Esophagus squamous epithelium (tissue), 5 donors: ENCODE measurements around the gene SCO1. TPM values are rescaled to one million over a fixed set of nuclear protein-coding genes. Genes with fewer than 3 reads are reported as not detected.
"Not testable (repeated sequence)": the region's sequence is repeated elsewhere in the genome, so short reads cannot be mapped to it uniquely, and the experiment has no call there.

Experiments
- DNase-seq: peaks from one replicate; lab custom pipeline; 2025; lab: John Stamatoyannopoulos, UW
- H3K27ac ChIP-seq, 4 donors: fragments of 200-600 bp; sonication (generic); one replicate each; pipeline ENCODE4 v1.5.1; 2016 to 2019; ENCODE audit warnings: mild to moderate bottlenecking in 1 of 4
- H3K27me3 ChIP-seq, 4 donors: fragments of 200-600 bp; sonication (generic); 1 replicate in 3 of 4; 2 replicates in 1 of 4; pipeline versions ENCODE4 v1.5.1 to v1.6.0; 2017 to 2021; ENCODE audit warnings: antibody characterized with exemption in 1 of 4
- H3K36me3 ChIP-seq, 3 donors: fragments of 200-600 bp; sonication (generic); one replicate each; pipeline ENCODE4 v1.5.1; 2016 to 2019
- H3K4me1 ChIP-seq, 3 donors: fragments of 200-600 bp; sonication (generic); one replicate each; pipeline ENCODE4 v1.5.1; 2017 to 2019
- H3K4me3 ChIP-seq, 4 donors: fragments of 200-600 bp; sonication (generic); 1 replicate in 3 of 4; 2 replicates in 1 of 4; pipeline ENCODE4 v1.5.1; 2016 to 2019; ENCODE audit warnings: mild to moderate bottlenecking in 2 of 4, moderate library complexity in 1 of 4
- H3K9me3 ChIP-seq, 3 donors: fragments of 200-600 bp; sonication (generic); one replicate each; pipeline ENCODE4 v1.5.1; 2016 to 2019
- POLR2A ChIP-seq, 4 donors: fragments of 450-650 bp; IDR thresholded peaks; one replicate each; pipeline ENCODE4 v1.6.1; 2017; ENCODE audit warnings: antibody characterized with exemption in 4 of 4, mild to moderate bottlenecking in 4 of 4, moderate library complexity in 3 of 4
- WGBS, 2 donors: methylation state at CpG; one replicate each; pipeline ENCODE4 v1.1.5; 2018; 5-methylcytosine and 5-hydroxymethylcytosine counted together
- intact Hi-C: fragments of 100-400 bp; cut with DNase I; formaldehyde crosslinking; loops from one replicate; pipeline ENCODE4 v1.15.0; 2022
- total RNA-seq, 4 donors: library from RNA; depleted of rRNA; stranded (reverse); fragments of >200 nt; gene quantifications; one replicate each; pipeline ENCODE4 v1.1.0, GENCODE V29; 2016
- TF ChIP-seq, protein P1 (sequence below), 6 experiments: fragments of 450-650 bp in 4 of 6; fragments of 200-600 bp in 2 of 6; sonication (generic) in 2 of 6; IDR thresholded peaks; one replicate each; pipeline ENCODE4 v1.5.1; 2016 to 2019; ENCODE audit warnings: antibody characterized with exemption in 6 of 6, mild to moderate bottlenecking in 4 of 6, moderate library complexity in 4 of 6
- donor health status: DM: yes; HTN: yes; CAD: no.

Gene SCO1
- total RNA-seq, 4 donors from 2014 or later: 15.4 to 25.6 (median 20.3) TPM

GRCh38 chr17:10731408-10731879 lies 34.1 kb upstream of the SCO1 start:
- H3K9me3 ChIP-seq: no peaks in the 10 kb centered on the region
- peak overlapping the region in 2 of 4 donors; percentile 74 to 82 for H3K4me3 ChIP-seq
- no peak for DNase-seq
- peaks cover 0 to 7% (median 0%) of the 10 kb centered on the region in 3 donors for H3K36me3 ChIP-seq
- TF ChIP-seq, protein P1, sequence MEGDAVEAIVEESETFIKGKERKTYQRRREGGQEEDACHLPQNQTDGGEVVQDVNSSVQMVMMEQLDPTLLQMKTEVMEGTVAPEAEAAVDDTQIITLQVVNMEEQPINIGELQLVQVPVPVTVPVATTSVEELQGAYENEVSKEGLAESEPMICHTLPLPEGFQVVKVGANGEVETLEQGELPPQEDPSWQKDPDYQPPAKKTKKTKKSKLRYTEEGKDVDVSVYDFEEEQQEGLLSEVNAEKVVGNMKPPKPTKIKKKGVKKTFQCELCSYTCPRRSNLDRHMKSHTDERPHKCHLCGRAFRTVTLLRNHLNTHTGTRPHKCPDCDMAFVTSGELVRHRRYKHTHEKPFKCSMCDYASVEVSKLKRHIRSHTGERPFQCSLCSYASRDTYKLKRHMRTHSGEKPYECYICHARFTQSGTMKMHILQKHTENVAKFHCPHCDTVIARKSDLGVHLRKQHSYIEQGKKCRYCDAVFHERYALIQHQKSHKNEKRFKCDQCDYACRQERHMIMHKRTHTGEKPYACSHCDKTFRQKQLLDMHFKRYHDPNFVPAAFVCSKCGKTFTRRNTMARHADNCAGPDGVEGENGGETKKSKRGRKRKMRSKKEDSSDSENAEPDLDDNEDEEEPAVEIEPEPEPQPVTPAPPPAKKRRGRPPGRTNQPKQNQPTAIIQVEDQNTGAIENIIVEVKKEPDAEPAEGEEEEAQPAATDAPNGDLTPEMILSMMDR (IDR thresholded peaks at IDR 0.05): no peak
- no peak for TF ChIP-seq POLR2A (IDR thresholded peaks at IDR 0.05)
- no peaks in the 10 kb centered on the region for H3K27me3 ChIP-seq
- peaks cover 0 to 28% (median 5%) of the 10 kb centered on the region in 3 donors for H3K4me1 ChIP-seq
- peak overlapping the region in 3 of 4 donors; percentile 11 to 96 (median 93) for H3K27ac ChIP-seq
- 85 to 87% methylated on average over 6 of the region's 6 CpGs for WGBS, 2 donors
- intact Hi-C loops: no loop called here

- H3K27me3 ChIP-seq, intact Hi-C loops, DNase-seq, H3K9me3 ChIP-seq: not testable (repeated sequence)
- Histone ChIP-seq H3K27ac (peak overlapping the region; percentile 90 to 96 (median 92)), H3K4me3 (peak overlapping the region; percentile 68 to 82 (median 71)), H3K36me3 (peaks cover 0 to 19% (median 0%) of the 10 kb centered on the region in 3 donors), H3K4me1 (peaks cover 0 to 28% (median 5%) of the 10 kb centered on the region in 3 donors)
- WGBS, 2 donors: 7 to 10% methylated on average over 15 of the region's 15 CpGs
Observed at GRCh38 chr17:10730247-10730646, 32.9 kb upstream of the SCO1 start.

- peak in 3 of 4 donors; percentile 26 to 60 (median 56) for TF ChIP-seq POLR2A (IDR thresholded peaks at IDR 0.05)
- TF ChIP-seq, protein P1 (IDR thresholded peaks at IDR 0.05): no peak
- H3K4me3 ChIP-seq: peak within 1 kb of the TSS; percentile 68 to 82 (median 71)
- H3K4me1 ChIP-seq: peaks cover 0 to 28% (median 5%) of the 10 kb centered on the region in 3 donors
- peaks cover 0 to 26% (median 0%) of the 10 kb centered on the region in 3 donors for H3K36me3 ChIP-seq
- intact Hi-C loops: no loop called here
- no peaks in the 10 kb centered on the region for H3K27me3 ChIP-seq
- WGBS, 2 donors: 4 to 29% methylated on average over 19 to 21 of the region's 79 CpGs
- H3K27ac ChIP-seq: peak within 1 kb of the TSS; percentile 90 to 96 (median 92)
- H3K9me3 ChIP-seq: no peaks in the 10 kb centered on the region
- no peak for DNase-seq
Observed at GRCh38 chr17:10729334-10730193, 32.2 kb upstream of the SCO1 start, which contains the start of gene TMEM220. Gene TMEM220, minus strand, starts transcription at chr17:10730023. Its CDS starts 172 bp downstream, at chr17:10729851.

GRCh38 chr17:10728331-10728892 lies 31.1 kb upstream of the SCO1 start:
- Histone ChIP-seq H3K27ac (peak overlapping the region in 3 of 4 donors; percentile 90 to 96 (median 93)), H3K9me3 (no peaks in the 10 kb centered on the region), H3K4me1 (peaks cover 0 to 28% (median 5%) of the 10 kb centered on the region in 3 donors), H3K36me3 (peaks cover 0 to 36% (median 0%) of the 10 kb centered on the region in 3 donors), H3K27me3 (no peaks in the 10 kb centered on the region), H3K4me3 (peak overlapping the region in 1 of 4 donors; percentile 82)
- no peak for TF ChIP-seq POLR2A (IDR thresholded peaks at IDR 0.05)
- TF ChIP-seq, protein P1 (IDR thresholded peaks at IDR 0.05): no peak
- no peak for DNase-seq
- WGBS, 2 donors: 94 to 97% methylated on average over 9 to 10 of the region's 10 CpGs
- intact Hi-C loops: no loop called here

DNA sequence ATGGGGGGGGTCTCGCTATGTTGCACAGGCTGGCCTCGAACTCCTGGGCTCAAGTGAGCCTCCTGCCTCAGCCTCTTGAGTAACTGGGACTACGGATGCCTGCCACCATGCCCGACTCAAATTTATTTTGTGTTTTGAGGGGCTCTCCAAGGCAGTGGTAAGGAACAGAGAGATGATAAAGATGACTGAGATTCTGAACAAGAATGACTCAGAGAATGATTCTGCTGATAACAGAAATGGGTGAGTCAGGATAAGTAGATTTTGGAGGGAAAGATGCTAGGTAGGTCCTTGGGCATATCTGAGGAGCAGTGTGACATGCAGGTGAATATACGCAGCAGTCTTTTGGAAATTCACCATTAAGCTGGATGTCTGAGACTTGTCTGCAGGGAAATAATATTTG lies 29.9 kb upstream of the SCO1 start:
- Histone ChIP-seq H3K4me3 (no peak overlapping the region), H3K4me1 (peaks cover 0 to 28% (median 5%) of the 10 kb centered on the region in 3 donors), H3K27ac (no peak overlapping the region), H3K9me3 (no peaks in the 10 kb centered on the region), H3K36me3 (peaks cover 0 to 45% (median 0%) of the 10 kb centered on the region in 3 donors), H3K27me3 (no peaks in the 10 kb centered on the region)
- intact Hi-C loops: no loop called here
- TF ChIP-seq, protein P1 (IDR thresholded peaks at IDR 0.05): no peak
- TF ChIP-seq POLR2A (IDR thresholded peaks at IDR 0.05): no peak
- 82 to 86% methylated on average over 4 to 5 of the region's 5 CpGs for WGBS, 2 donors
- DNase-seq: no peak
